ENCODE results near the gene NUP42. TPM values are rescaled to one million over a fixed set of nuclear protein-coding genes. Genes with fewer than 3 reads are reported as not detected.
"Not testable (repeated sequence)": the region's sequence is repeated elsewhere in the genome, so short reads cannot be mapped to it uniquely, and the experiment has no call there.

NUP42 gene, protein sequence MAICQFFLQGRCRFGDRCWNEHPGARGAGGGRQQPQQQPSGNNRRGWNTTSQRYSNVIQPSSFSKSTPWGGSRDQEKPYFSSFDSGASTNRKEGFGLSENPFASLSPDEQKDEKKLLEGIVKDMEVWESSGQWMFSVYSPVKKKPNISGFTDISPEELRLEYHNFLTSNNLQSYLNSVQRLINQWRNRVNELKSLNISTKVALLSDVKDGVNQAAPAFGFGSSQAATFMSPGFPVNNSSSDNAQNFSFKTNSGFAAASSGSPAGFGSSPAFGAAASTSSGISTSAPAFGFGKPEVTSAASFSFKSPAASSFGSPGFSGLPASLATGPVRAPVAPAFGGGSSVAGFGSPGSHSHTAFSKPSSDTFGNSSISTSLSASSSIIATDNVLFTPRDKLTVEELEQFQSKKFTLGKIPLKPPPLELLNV
- 66.8 and 97.7 TPM in 2 replicates for total RNA-seq (2014; rRNA removed; shearing (Covaris generic))

DNA sequence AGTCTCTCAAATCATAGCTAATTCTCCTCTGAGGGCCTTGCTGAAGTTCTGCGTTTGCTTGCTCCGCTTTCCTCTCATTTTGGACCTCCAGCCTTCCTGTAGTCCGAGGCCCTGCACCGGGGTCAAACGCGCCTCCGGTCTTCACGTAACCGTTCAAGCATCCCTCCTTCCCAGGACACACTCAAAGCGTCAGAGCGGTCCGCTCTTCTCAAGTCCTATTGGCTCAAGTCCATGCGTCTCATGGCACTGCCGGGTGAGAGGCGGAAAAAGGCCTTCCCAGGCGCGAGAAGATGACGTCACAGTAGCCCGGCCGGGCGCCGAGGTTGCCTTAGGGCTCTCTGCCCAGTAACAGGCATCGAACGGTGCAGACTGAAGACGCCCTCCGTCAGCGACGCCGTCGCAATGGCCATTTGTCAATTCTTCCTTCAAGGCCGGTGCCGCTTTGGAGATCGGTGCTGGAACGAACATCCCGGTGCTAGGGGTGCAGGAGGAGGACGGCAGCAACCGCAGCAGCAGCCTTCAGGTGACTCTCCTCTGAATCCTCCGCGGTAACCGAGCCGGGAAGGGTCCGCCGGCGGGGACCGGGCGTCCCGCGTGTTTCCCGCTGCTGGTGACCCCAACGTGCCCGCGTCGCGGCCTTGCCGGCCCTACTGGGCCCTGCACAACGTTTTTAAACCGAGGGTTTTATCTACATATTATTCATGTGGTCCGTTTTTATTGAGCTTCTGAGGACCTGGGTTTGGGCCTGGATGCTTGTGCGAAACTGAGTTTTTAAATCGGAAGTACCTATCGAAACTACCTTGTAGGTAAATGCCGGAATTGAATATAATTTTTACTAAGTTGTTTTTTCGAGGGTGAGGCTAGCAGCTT, at the start of gene NUP42:
Gene NUP42 (plus strand): TSS at position 365 of the 870 bp plus-strand sequence. CDS start 38 bp downstream, at position 403.
- peak; percentile 100 for DNase-seq (ENCODE audit: low spot score)

DNA sequence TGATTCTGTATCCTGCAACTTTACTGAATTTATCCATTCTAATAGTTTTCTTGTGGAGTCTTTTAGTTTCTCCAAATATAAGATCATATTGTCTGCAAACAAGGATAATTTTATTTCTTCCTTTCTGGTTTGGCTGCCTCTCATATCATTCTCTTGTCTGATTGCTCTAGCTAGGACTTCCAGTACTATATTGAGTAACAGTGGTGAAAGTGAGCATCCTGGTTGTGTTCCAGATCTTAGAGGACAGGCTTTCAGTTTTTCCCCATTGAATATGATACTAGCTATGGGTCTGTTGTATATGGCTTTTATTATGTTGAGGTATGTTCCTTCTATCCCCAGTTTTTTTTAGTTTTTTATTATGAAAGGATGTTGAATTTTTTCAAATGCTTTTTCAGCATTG, 48.1 kb upstream of the NUP42 start:
- DNase-seq (ENCODE audit: low spot score), result no peak

DNA sequence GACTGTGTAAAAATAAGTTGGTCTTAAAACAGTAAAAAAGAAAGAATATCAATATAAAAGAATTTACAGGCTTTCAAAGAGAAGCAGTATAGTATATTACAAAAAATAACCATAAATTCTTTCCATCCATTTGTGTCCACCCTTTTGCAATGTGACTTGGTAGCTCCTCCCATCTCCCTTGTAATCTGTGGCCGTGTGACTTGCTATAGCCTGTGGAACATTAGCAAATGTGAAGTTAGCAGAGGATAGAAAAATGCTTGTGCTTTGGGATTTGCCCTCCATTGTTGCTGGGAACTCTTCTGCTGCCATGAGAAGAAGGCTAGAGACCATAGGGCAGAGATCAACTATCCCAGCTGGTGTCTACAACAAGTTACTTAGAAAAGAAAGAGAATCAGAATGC, 46.1 kb upstream of the NUP42 start:
- DNase-seq (ENCODE audit: low spot score), result no peak

DNA sequence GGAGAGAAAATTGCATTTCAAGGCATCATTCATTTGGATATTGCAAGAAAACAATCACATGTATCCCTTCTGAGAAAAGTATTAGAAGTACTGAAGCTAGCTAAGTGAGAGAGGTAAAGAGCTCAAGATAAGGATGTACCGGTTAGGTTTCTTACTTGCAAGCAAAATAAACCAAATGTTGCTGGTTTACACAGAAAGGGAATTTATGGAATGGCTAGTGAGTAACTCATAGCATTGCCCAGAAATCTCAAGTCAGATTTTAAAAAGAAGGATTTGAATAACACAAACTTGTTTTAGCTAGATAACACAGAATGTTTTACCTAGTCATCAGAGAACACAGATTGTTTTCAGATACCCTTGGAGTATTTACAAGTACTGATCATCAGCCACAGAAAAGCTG, 45.6 kb upstream of the NUP42 start:
- no peak for DNase-seq (ENCODE audit: low spot score)

DNA sequence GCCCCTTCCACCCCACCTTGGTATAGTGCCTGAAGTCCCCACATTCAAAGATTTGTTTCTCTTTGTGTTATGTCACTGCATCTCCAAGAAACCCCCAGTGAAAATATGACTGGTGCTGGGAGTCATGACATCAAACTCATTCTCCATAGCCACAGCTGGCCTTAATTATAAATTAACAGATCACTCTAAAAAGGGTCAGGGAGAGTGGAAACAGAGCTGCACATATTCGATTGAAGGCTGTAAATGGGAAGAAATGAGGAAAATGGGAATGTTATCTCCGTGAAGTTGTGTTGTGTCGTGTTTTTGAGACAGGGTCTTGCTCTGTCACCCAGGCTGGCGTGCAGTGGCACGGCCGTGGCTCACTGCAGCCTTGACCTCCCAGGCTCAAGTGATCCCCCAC, 24.2 kb upstream of the NUP42 start:
- DNase-seq (ENCODE audit: low spot score), result no peak

DNA sequence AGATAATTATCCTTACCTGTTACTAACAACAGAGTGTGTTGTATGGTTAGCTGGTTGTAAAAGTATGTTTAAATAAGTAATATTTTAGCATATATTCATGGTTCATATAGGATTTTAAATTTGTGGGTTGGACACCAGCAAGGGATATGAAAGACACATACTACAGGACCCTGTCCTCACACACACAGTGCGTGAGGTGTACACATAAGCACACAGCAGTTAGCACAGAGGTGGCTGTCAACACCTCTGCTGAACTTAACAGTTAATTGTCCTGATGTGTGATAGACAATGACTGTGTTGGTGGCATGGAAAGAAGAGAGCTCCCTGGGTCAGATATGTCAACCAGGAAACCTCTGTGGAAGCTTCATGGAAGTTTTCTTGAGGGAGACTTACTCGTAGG, 23.3 kb upstream of the NUP42 start:
- DNase-seq (ENCODE audit: low spot score), result no peak

DNA sequence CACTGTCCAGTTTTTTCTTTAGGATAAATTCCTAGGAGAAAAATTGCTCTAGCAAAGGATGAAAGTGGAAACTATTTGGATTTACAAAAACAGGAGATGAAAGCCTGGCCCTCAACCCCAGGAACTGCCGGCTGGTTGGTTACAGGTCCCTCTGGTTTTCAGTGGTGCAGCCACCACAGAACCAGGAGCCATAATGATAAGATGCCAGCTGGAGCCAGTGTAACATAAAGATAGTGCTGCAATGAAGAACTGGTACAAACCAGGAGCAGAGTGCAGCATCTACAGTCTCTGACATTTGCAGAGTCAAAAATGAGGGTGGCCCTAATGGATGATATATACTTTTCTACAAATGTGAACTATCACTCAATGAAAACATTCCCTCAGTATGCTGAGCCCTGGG, 20.4 kb upstream of the NUP42 start:
- no peak for DNase-seq (ENCODE audit: low spot score)

DNA sequence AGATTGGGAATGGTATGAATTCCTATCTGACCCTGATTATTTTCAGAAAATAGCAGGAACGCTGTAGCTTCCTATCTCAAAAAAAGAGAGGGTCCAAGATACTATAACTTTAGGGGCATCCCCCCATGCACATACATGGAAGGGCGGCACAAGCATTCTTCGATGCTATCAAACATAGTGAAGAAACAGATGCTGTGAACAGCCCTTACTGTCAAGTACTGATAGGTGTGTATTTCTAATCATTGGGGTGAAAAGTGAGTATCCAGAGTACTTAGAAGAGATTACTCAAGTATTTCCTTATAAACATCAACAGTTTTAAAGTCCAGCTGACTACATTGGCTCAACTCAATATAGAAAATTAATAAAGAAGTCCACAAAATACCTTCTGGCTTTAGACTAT, 17.0 kb upstream of the NUP42 start:
- DNase-seq (ENCODE audit: low spot score), result no peak

DNA sequence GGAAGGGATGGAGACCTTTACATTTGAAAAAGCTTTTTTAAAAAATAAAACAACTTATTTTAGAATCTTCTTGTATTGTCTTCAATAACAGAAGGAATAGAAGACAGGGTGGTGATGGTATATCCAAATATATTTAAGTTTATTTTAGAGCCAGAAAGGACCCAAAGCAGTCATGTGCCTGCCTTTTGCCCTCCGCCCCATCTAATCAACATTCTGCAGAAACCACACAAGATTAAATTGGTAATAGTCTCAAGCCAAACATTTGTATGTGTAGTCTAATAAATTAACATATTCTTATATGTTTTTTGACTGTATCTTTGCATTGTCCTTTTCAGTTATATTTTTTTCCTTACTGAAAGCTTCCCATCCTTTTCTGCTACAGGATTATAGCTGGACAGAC, 16.5 kb upstream of the NUP42 start:
- no peak for DNase-seq (ENCODE audit: low spot score)

DNA sequence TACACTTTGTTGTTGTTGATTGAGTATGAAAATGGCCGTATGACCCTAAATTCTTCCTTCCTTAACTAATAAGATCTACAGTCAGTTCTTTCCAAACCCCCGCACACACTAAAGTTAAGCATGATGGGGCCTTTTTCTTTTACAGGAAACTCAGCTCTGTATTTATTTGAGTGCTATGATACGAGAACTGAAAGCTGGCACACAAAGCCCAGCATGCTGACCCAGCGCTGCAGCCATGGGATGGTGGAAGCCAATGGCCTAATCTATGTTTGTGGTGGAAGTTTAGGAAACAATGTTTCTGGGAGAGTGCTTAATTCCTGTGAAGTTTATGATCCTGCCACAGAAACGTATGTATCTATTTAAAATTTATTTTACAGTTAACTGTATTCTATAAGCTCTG, 14.2 kb upstream of the NUP42 start:
- DNase-seq (ENCODE audit: low spot score), result no peak

DNA sequence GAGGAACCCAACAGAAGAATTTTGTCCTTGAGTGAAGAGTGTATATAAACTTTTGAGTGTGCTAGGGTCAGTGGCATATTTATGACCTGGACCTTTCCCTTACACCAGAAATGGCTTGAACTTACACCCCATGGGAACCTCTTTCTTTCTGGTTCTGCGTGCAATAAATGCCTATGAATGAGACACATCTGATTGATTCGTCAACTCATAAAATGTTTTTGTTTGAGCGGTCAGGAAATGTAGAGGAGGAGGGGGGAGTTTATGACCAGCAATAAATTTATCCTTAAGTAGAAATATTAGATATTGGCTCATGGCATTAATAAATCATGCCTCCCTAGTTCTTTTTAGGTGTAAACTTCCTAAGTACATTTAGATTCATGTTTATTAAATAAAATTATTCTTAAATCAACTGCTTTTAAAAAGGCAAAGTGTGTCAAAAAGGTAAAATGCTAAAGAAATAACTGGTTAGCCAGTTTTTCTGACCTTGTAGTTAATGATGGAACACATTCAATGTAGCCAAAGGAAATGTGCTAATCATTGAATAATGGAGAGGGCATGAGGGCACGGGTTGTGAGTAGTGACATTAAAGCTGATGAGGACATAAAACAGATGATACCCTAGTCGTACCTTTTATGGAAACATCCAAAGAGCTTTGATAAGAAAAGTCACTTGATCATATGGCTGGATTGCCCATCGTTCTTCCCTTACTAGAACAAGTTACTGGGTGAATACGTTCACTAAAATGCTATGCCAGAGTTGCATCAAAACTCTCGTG, 13.6 kb upstream of the NUP42 start:
- DNase-seq (ENCODE audit: low spot score), result no peak

DNA sequence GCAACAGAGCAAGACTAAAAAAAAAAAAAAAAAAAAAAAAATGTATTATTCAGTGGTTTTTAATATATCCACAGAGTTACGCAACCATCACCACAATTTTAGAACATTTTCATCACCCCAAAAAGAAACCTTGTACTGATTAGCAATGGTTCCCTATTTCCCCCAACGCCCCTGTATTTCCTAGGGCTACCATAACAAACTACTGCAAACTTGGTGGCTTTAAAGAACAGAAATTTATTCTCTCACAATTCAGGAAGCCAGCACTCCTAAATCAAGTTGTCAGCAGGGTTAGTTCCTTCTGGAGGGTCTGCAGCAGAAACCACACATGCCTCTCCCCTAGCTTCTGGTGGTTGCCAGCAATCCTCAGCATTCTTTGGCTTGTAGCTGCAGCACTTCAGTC, 5.9 kb upstream of the NUP42 start:
- DNase-seq (ENCODE audit: low spot score), result no peak

DNA sequence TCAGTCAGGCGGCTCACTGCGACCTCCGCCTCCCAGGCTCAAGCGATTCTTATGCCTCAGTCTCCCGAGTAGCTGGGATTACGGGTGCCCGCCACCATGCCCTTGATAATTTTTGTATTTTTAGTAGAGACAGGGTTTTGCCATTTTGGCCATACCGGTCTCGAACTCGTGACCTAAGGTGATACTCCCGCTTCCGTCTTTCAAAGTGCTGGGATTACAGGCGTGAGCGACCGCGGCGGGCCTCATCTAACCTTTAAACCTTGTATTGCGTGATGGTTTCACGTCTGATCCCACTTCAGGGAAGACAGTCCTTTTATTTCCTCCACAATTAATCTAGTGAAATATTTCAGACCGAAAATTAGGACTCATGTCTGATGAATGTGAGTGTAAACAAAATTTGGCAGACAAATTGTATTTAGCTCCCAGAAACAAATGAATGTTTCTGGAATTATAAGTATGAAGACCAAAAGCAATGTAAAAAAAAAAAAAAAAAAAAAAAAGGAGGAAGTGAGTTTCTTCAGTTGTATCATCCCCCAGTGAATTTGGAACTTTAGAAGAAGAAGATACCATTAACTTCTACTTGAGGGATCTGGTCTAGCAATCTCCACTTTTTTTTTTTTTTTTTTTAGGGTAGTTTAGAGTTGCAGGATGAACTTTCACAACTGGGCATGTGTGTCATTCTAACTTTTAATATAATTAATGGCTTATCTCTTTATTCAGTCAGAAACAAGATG, 1.6 kb downstream of the NUP42 start:
- DNase-seq (ENCODE audit: low spot score), result no peak

DNA sequence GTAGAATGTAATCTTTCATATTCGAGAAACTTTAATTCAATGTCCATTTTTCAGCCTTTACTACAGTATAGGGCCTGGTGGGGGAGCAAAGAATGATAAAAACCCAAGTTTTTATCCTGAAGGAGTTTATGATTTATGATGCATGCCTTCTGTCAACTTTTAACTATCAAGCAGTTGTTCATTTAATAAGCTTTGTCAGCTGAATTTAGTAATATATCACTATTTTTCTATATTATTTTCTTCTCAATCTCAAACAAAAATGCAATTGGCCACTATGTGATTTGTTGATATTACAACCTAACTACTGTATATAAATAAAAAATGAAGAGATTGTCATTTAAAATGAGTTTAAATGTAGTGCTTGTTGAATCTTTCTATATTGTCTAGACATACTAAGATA, 2.4 kb downstream of the NUP42 start:
- no peak for DNase-seq (ENCODE audit: low spot score)

DNA sequence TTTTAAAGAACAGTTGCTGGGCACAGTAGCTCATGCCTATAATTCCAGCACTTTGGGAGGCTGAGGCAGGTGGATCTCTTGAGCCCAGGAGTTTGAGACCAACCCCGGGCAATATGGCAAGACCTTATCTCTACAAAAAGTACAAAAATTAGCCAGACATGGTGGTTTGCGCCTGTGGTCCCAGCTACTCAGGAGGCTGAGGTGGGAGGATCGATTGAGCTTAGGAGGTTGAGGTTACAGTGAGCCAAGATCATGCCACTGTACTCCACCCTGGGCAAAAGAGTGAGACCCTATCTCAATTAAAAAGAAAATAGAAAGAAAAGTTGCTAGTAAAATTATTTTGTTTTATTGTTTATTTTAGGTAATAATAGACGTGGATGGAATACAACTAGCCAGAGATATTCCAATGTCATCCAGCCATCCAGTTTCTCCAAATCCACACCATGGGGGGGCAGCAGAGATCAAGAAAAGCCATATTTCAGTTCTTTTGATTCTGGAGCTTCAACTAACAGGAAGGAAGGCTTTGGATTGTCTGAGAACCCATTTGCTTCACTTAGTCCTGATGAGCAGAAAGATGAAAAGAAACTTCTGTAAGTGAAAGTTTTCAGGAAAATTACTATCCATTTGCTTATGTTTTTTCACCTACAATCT, 3.0 kb downstream of the NUP42 start:
- DNase-seq (ENCODE audit: low spot score), result peak; percentile 74

DNA sequence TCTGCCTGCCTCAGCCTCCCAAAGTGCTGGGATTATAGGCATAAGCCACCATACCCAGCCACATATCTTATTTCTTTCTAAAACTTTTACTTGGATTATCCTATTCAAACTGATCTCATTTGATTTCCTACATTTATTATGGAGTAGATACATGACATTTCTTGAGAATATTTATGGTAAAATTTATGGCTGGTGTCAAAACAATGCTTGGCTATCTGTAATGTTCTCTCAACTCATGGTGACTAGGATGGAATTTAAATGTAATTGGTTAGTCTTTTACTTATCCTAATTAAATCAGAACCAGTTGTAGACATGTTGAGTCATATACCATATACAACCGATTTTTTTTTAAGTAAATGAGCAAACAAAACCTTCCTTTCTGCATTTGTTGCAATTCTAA, 4.1 kb downstream of the NUP42 start:
- DNase-seq (ENCODE audit: low spot score), result no peak

DNA sequence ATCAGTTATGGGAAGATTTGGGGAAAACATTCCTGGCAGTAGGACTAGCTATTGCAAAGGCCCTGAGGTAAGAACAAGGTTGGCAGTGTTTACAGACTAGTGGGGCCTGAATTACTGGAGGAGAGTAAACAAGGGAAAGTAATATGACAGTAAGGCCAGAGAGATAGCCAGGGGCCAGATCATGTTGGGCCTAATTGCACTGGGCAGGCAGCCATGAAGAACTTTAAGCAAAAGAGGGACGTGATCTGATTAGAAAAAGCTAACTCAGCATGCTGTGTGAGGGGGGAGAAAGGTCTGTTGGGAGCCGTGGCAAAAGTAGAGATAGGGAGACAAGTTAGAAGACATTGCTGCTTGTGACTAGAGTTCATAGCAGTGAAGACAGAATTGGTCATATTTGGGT, 9.2 kb downstream of the NUP42 start:
- no peak for DNase-seq (ENCODE audit: low spot score)

DNA sequence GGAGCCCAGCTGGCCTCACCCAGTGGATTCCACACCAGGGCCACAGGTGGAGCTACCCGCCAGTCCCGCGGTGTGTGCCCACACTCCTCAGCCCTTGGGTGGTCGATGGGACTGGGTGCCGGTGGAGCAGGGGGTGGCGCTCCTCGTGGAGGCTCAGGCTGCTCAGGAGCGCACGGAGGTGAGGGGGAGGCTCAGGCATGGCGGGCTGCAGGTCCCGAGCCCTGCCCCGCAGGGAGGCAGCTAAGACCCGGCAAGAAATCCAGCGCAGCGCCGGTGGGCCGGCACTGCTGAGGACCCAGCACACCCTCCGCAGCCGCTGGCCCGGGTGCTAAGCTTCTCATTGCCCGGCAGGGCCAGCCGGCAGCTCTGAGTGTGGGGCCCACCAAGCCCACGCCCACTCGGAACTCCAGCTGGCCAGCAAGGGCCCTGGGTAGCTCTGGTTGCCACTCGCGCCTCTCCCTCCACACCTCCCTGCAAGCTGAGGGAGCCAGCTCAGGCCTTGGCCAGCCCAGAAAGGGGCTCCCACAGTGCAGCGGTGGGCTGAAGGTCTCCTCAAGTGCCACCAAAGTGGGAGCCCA, 11.9 kb downstream of the NUP42 start:
- not testable (repeated sequence) for DNase-seq (ENCODE audit: low spot score)

DNA sequence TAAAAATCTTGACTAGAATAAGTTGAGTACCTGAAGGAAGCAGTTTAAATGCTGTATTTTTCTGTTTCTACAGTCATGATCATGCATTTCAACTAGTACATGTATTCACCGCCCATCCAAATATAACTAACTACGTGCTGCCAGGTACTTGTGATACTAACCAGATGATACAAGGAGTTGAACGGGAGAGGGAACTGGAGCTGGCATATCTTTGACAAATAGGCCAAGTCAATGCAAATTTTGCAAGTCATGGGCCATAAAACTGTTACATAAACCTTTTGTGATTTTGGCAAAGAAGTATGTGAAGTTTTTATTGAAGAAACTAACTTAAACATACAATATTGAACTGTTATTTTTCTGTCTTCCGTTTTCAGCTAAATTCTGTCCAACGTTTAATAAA, 14.5 kb downstream of the NUP42 start:
- DNase-seq (ENCODE audit: low spot score), result no peak

DNA sequence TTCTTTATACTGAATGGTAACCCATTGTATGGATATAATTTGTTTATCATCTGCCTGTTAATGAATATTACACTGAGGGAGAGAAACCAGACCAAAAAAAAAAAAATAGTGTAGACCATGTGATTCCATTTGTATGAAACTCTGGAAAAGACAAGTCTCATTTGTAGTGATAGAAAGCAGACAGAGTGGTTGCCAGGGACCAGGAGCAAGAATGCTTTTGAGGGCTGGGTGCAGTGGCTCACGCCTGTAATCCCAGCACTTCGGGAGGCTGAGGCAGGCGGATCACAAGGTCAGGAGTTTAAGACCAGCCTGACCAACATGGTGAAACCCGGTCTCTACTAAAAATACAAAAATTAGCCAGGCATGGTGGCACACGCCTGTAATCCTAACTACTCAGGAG, 15.9 kb downstream of the NUP42 start:
- DNase-seq (ENCODE audit: low spot score), result not testable (repeated sequence)
